HG02759 (cell line): Measurements from ENCODE around the gene PAN2.
A peak's percentile ranks its signal among the peaks of the same experiment; 100 is the strongest.

Experiments used
- ATAC-seq: cut with Tn5 transposase; IDR thresholded peaks from one replicate; pipeline ENCODE4 v1.9.1; 2021; ENCODE audit warnings: mild to moderate bottlenecking, moderate library complexity; ENCODE audit not compliant: unreplicated experiment

Gene PAN2

GRCh38 chr12:56333679-56334489 lies at the start of gene PAN2:
Gene PAN2, minus strand, starts transcription at chr12:56334000. Its CDS starts 906 bp downstream, at chr12:56333094.
- ATAC-seq = peak; percentile 89

DNA sequence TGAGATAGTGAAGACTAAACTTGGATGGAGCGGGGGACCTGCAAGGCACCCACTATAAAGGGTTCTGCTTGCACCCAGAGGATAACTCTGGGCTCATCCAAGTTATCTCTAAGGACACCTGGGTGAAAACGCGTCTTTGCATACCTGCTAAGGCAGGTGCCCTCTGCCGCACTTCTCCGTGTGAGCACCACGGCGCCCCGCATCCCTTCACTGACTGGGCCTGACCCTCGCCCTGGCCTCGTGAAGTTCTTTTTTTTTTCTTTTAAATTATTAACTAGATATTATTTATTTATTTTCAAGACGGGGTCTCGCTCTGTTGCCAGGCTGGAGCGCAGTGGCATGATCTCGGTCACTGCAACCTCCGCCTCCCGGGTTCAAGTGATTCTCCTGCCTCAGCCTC lies 48.8 kb upstream of the PAN2 start:
- no peak for ATAC-seq

- no peak for ATAC-seq
Measured at GRCh38 chr12:56377989-56378316, 44.2 kb upstream of the PAN2 start.

DNA sequence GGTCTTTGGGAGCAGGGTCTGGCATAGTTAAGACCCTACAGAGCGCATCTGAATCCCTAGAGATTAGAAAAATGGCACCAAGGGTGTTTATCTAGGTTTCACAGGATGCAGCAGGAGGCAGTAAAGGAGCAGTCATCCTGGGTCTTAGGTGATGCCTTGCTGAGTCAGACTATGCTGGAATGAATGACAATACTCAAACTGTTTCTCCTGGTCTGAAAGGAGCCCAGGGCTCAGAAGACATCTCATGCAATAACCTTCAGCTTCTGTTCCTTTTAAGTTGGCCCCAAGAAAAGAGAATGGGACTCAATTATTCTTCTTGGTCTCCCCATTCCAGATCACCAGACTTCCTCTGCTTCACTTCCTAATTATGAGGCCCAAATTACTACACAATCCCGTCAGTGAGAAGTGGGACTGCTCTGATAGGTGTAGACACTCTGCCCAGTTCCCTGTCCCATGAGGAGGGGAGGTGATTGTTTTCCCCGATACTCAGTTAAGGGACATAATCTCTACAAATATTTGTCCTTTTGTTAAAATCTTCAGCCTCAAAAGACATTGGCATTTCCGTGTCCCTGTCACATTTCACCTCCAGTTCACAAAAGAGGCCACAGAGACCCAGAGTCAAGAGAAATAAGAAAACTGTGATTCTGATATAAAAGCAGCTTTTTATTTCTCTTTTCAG lies 43.6 kb upstream of the PAN2 start:
- ATAC-seq = no peak

DNA sequence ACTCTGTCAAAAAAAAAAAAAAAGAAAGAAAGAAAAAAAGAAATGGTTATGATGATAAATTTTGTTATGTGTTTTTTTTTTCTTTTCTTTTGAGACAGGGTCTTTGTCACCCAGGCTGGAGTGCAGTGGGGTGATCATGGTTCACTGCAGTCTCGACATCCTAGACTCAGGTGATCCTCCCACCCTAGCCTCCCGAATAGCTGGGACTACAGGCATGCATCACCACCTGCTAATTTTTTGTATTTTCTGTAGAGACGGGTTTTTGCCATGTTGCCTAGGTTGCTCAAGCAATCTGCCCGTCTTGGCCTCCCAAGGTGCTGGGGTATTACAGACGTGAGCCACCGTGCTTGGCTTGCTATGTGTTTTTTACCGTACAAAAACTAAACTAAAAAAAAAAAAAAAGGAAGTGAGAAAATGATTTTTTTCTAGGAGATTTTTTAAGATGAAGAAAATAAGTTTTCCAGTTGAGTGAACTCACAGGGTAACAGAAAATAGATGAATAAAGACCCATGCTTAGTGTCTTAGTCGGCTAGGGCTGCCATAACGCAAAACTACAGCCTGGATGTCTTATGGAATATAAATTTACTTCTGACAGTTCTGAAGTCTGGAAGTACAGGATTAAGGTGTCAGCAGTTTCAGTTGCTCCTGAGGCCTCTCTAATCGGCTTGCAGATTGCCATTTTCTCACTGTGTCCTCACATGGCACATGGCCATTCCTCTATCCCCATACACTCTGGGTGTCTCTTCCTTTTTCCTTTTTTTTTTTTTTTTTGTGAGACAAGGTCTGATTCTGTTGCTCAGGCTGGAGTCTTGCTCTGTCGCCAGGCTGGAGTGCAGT lies 42.0 kb upstream of the PAN2 start:
- peak; percentile 78 for ATAC-seq

- peak; percentile 40 for ATAC-seq
Measured at GRCh38 chr12:56374726-56375597, 41.2 kb upstream of the PAN2 start.

- no peak for ATAC-seq
Measured at GRCh38 chr12:56373515-56373914, 39.7 kb upstream of the PAN2 start.

GRCh38 chr12:56366948-56367347 lies 33.1 kb upstream of the PAN2 start:
- ATAC-seq = no peak

DNA sequence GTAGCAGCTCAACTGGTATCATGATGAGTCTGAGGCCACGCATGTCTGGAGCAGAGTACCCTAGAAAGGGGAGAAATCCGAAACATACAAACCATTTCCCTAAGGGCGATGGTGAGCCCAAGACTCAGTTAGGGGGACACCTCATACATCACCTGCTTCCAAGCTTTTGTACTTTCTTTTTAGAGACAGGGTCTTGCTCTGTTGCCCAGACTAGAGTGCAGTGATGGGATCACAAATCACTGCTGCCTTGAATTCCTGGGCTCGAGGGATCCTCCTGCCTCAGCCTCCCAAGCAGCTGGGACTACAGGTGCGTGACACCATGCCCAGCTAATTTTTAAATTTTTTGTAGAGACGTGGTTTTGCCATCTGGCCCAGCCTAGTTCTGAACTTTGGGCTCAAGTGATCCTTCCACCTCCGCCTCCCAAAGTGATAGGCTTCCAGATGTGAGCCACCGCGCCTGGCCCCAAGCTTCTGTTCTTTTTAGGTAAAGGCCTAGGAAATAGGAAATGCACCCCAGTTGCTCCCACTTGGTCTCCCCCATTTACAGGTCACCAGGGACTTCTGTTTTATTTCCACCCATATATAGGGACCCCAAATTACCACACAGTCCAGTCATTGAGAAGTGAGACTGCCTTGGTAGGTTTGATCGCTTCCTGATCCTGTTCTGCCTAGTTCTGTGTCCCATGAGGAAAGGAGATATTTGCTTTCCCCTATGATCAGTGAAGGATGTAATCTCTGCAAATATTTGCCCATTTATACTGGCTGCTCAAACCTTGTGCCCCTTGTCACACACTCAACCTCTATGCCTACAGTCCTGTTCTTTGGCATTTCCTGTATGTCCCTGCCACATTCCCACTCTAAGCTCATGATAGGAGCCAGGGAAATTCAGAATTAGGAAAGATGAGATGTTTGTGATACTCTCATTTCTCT lies 28.6 kb upstream of the PAN2 start, which contains the start of gene APOF:
Gene APOF (minus strand): TSS at position 728 of the 930 bp plus-strand sequence. CDS start 112 bp downstream, at position 616.
- no peak for ATAC-seq

GRCh38 chr12:56361487-56362129 lies 27.8 kb upstream of the PAN2 start:
- ATAC-seq = no peak

GRCh38 chr12:56359851-56360767 lies 26.3 kb upstream of the PAN2 start, which contains the start of gene STAT2:
Gene STAT2, minus strand, starts transcription at chr12:56360107. Its CDS starts 3,536 bp downstream, at chr12:56356571.
- ATAC-seq = peak; percentile 95

DNA sequence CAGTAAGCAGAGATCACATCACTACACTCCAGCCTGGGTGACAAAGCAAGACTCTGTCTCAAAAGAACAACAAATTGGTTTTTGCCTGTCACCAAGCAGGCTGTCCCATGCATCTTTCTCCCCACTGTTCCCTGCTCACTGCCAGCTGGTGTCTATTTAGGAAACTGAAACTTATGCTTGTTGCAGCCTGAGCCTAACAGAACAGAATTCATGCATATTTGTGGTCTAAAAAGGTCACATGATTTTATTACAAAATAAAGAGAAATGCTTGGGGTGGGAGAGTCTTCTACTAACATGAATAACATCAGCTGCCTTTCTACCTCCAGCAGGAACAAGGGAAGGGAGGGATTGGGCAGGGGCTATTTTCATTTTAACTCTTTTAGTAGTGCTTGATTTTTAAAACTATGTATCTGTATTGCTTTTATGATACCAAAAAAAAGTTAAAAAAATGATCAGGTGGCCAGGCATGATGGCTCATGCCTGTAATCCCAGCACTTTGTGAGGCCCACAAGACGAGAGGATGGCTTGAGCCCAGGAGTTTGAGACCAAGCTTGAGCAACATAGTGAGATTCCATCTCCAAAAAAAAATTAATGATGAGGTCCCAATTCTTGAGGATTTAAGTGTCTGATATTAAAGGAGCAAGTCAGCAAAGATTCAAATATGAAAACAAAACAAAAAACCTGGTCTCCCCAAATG lies 25.2 kb upstream of the PAN2 start:
- ATAC-seq = no peak

DNA sequence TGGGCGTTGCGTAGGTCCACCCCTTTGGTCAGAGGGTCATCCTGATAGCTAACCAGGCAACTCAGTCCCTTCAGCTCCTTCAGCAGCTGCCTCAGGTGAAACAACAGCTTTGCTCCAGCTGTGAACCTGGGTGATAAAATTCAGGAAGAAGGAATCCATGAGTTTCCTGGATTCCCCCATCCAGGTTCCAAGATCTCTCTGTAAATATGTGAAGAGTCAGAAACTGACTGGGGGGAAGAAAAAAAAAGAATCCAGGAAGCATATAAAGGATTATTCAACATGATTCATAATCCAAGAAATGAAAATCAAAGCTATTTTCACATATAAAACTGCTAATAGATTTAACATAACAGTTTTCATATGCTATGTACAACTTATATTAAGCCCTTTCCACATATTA lies 17.5 kb upstream of the PAN2 start:
- no peak for ATAC-seq

DNA sequence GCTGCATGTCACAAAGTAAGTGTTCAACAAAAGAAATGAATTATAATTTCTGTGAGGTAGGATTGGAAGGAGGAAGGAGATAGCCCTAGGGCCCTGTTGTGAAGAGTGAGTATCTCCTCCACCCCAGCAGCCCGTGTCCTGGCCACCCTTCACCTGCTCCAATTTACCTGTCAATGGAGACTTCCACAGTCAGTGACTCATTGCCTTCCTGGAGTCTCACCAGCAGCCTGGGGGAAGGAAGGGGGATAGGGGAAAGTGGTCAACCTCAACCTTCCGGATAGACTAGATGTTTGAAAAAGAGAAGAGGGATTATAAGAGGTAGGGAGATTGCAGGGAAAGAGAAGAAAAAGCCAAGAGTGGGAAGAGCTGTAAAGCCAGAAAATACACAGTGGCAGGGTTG lies 16.9 kb upstream of the PAN2 start:
- no peak for ATAC-seq

- ATAC-seq = no peak
Measured at GRCh38 chr12:56348776-56349175, 15.0 kb upstream of the PAN2 start.

DNA sequence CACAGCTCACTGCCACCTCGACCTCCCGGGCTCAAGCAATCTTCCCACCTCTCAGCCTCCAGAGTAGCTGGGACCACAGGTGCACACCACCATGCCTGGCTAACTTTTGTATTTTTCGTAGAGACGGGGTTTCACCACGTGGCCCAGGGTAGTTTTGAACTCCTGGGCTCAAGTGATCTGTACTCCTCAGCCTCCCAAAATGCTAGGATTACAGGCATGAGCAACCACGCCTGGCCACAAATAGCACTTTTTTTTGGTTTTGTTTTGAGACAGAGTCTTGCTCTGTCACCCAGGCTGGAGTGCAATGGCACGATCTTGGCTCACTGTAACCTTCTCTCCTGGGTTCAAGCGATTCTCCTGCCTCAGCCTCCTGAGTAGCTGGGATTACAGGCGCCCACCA lies 13.5 kb upstream of the PAN2 start:
- peak; percentile 47 for ATAC-seq

- no peak for ATAC-seq
Measured at GRCh38 chr12:56346675-56347074, 12.9 kb upstream of the PAN2 start.
